IPS DF 4.7 (cell line): ENCODE measurements around the gene PTCHD4.
"Not testable (repeated sequence)": the region's sequence is repeated elsewhere in the genome, so short reads cannot be mapped to it uniquely, and the experiment has no call there.

Source experiments
- DNase-seq: peaks from one replicate; pipeline ENCODE4 v3.0.0-alpha.2; 2013; ENCODE audit warnings: low spot score; ENCODE audit errors: extremely low read depth

Gene PTCHD4

GRCh38 chr6:48111143-48111506, at the start of gene PTCHD4:
TSS of gene PTCHD4 (minus strand) at chr6:48111197. CDS start at chr6:48068957, 42,240 bp downstream.
- DNase-seq = peak; percentile 62

GRCh38 chr6:48151142-48151541, 40.1 kb upstream of the PTCHD4 start:
- DNase-seq = no peak

- DNase-seq = no peak
Observed at GRCh38 chr6:48150701-48151100, 39.7 kb upstream of the PTCHD4 start.

- DNase-seq = no peak
Observed at GRCh38 chr6:48147051-48147450, 36.1 kb upstream of the PTCHD4 start.

GRCh38 chr6:48144021-48144420, 33.0 kb upstream of the PTCHD4 start:
- no peak for DNase-seq

GRCh38 chr6:48141975-48142374, 31.0 kb upstream of the PTCHD4 start:
- DNase-seq = no peak

GRCh38 chr6:48139818-48140614, 29.0 kb upstream of the PTCHD4 start:
- no peak for DNase-seq

- DNase-seq = no peak
Observed at GRCh38 chr6:48136856-48137255, 25.9 kb upstream of the PTCHD4 start.

- no peak for DNase-seq
Observed at GRCh38 chr6:48135323-48136084, 24.5 kb upstream of the PTCHD4 start.

GRCh38 chr6:48134246-48134645, 23.2 kb upstream of the PTCHD4 start:
- DNase-seq = no peak

- DNase-seq = no peak
Observed at GRCh38 chr6:48123601-48124000, 12.6 kb upstream of the PTCHD4 start.

GRCh38 chr6:48121983-48122749, 11.2 kb upstream of the PTCHD4 start:
- not testable (repeated sequence) for DNase-seq

- DNase-seq = no peak
Observed at GRCh38 chr6:48116699-48117645, 6.0 kb upstream of the PTCHD4 start.

GRCh38 chr6:48113130-48113529, 2.1 kb upstream of the PTCHD4 start:
- DNase-seq = no peak

GRCh38 chr6:48111575-48111974, 578 bp upstream of the PTCHD4 start:
- DNase-seq = no peak

GRCh38 chr6:48110436-48111142, 408 bp downstream of the PTCHD4 start:
- no peak for DNase-seq

GRCh38 chr6:48109944-48110343, 1.1 kb downstream of the PTCHD4 start:
- no peak for DNase-seq

GRCh38 chr6:48102476-48103195, 8.4 kb downstream of the PTCHD4 start:
- DNase-seq = not testable (repeated sequence)

- DNase-seq = no peak
Observed at GRCh38 chr6:48101290-48101689, 9.7 kb downstream of the PTCHD4 start.

- DNase-seq = no peak
Observed at GRCh38 chr6:48100588-48100895, 10.5 kb downstream of the PTCHD4 start.
